Measurements from ENCODE around the gene BDKRB2.
"Not testable (repeated sequence)": the region's sequence is repeated elsewhere in the genome, so short reads cannot be mapped to it uniquely, and the experiment has no call there.

The BDKRB2 gene

GRCh38 chr14:96224480-96225096 is 19.9 kb downstream of the BDKRB2 start:
- DNase-seq (ENCODE audit: low read depth in 2 of 2), result no peak

GRCh38 chr14:96225213-96225612 is 20.6 kb downstream of the BDKRB2 start:
- DNase-seq (ENCODE audit: low read depth in 2 of 2), result no peak

- DNase-seq (ENCODE audit: low read depth in 2 of 2), result no peak
These were observed 21.1 kb downstream of the BDKRB2 start for GRCh38 chr14:96225745-96226151.

- DNase-seq (ENCODE audit: low read depth in 2 of 2), result no peak
These were observed 22.8 kb downstream of the BDKRB2 start for GRCh38 chr14:96227428-96227827.

- no peak for DNase-seq (ENCODE audit: low read depth in 2 of 2)
These were observed 24.7 kb downstream of the BDKRB2 start for GRCh38 chr14:96229315-96229714.

- DNase-seq (ENCODE audit: low read depth in 2 of 2), result no peak
These were observed 26.4 kb downstream of the BDKRB2 start for GRCh38 chr14:96231056-96231455.

GRCh38 chr14:96231526-96232130 is 27.0 kb downstream of the BDKRB2 start:
- DNase-seq (ENCODE audit: low read depth in 2 of 2), result no peak

GRCh38 chr14:96232506-96232905 is 27.9 kb downstream of the BDKRB2 start:
- no peak for DNase-seq (ENCODE audit: low read depth in 2 of 2)

GRCh38 chr14:96233661-96234060 is 29.0 kb downstream of the BDKRB2 start:
- no peak for DNase-seq (ENCODE audit: low read depth in 2 of 2)

- no peak for DNase-seq (ENCODE audit: low read depth in 2 of 2)
These were observed 30.8 kb downstream of the BDKRB2 start for GRCh38 chr14:96235426-96235825.

GRCh38 chr14:96237641-96238040 is 33.0 kb downstream of the BDKRB2 start:
- no peak for DNase-seq (ENCODE audit: low read depth in 2 of 2)

GRCh38 chr14:96238676-96239265 is 34.1 kb downstream of the BDKRB2 start:
- no peak for DNase-seq (ENCODE audit: low read depth in 2 of 2)

- DNase-seq (ENCODE audit: low read depth in 2 of 2), result no peak
These were observed 35.1 kb downstream of the BDKRB2 start for GRCh38 chr14:96239711-96240141.

GRCh38 chr14:96240641-96241040 is 36.0 kb downstream of the BDKRB2 start:
- no peak for DNase-seq (ENCODE audit: low read depth in 2 of 2)

- DNase-seq (ENCODE audit: low read depth in 2 of 2), result no peak
These were observed 37.5 kb downstream of the BDKRB2 start for GRCh38 chr14:96242126-96242525.

GRCh38 chr14:96243785-96244184 is 39.1 kb downstream of the BDKRB2 start:
- DNase-seq (ENCODE audit: low read depth in 2 of 2), result no peak

- DNase-seq (ENCODE audit: low read depth in 2 of 2), result not testable (repeated sequence)
These were observed 40.4 kb downstream of the BDKRB2 start for GRCh38 chr14:96245074-96245473.

- DNase-seq (ENCODE audit: low read depth in 2 of 2), result no peak
These were observed 41.3 kb downstream of the BDKRB2 start for GRCh38 chr14:96245710-96246538.

- no peak for DNase-seq (ENCODE audit: low read depth in 2 of 2)
These were observed 41.9 kb downstream of the BDKRB2 start for GRCh38 chr14:96246539-96246847.

GRCh38 chr14:96247031-96247430 is 42.4 kb downstream of the BDKRB2 start:
- no peak for DNase-seq (ENCODE audit: low read depth in 2 of 2)

- no peak for DNase-seq (ENCODE audit: low read depth in 2 of 2)
These were observed 44.4 kb downstream of the BDKRB2 start for GRCh38 chr14:96249029-96249428.

- DNase-seq (ENCODE audit: low read depth in 2 of 2), result no peak
These were observed 45.8 kb downstream of the BDKRB2 start for GRCh38 chr14:96250485-96250884.
